DND-41 (cell line): ENCODE measurements around the gene HYKK.
A peak's percentile ranks its signal among the peaks of the same experiment; 100 is the strongest.

Experiments used
- ATAC-seq: fragments of 200-7000 bp; cut with Tn5 transposase; 3 replicates; pipeline ENCODE4 v1.9.1; 2021; ENCODE audit warnings: low read depth; ENCODE audit not compliant: insufficient read depth
- DNase-seq: peaks from one replicate; pipeline ENCODE4 v3.0.0-alpha.2; 2020
- H2AFZ ChIP-seq: 2 replicates; pipeline ENCODE4 v1.6.0; 2012; ENCODE audit warnings: low read depth, low read length
- H3K27ac ChIP-seq: 2 replicates; pipeline ENCODE4 v1.5.1; 2012; ENCODE audit warnings: low read length, inconsistent platforms
- H3K27me3 ChIP-seq: fragments of 200-600 bp; sonication (generic); 2 replicates; pipeline ENCODE4 v1.6.0; 2012; ENCODE audit warnings: low read length, mild to moderate bottlenecking, inconsistent platforms; ENCODE audit not compliant: insufficient read depth, poor library complexity
- H3K36me3 ChIP-seq: 2 replicates; pipeline ENCODE4 v1.5.1; 2012; ENCODE audit warnings: low read length, inconsistent platforms; ENCODE audit not compliant: insufficient read depth
- H3K4me1 ChIP-seq: 2 replicates; pipeline ENCODE4 v1.5.1; 2012; ENCODE audit warnings: mild to moderate bottlenecking, low read length; ENCODE audit not compliant: insufficient read depth
- H3K4me2 ChIP-seq: 2 replicates; pipeline ENCODE4 v1.6.0; 2012; ENCODE audit warnings: mild to moderate bottlenecking, moderate library complexity, low read length, inconsistent platforms; ENCODE audit not compliant: insufficient read depth
- H3K4me3 ChIP-seq, 2 experiments: fragments of 200-600 bp in 1 of 2; shearing (Covaris generic) in 1 of 2; 2 replicates each; pipeline ENCODE4 v1.5.1; 2012 to 2016; ENCODE audit warnings: inconsistent platforms in 2 of 2, low read length in 2 of 2, mild to moderate bottlenecking in 2 of 2, low read depth in 1 of 2, moderate library complexity in 1 of 2
- H3K79me2 ChIP-seq: 2 replicates; pipeline ENCODE4 v1.6.0; 2012; ENCODE audit warnings: low read length, inconsistent platforms; ENCODE audit not compliant: insufficient read depth
- H3K9ac ChIP-seq: 2 replicates; pipeline ENCODE4 v1.6.0; 2012; ENCODE audit warnings: low read depth, mild to moderate bottlenecking, inconsistent platforms, low read length, moderate library complexity
- H3K9me3 ChIP-seq: 2 replicates; pipeline ENCODE4 v1.5.1; 2012; ENCODE audit warnings: low read length, moderate library complexity, mild to moderate bottlenecking, inconsistent platforms; ENCODE audit not compliant: insufficient read depth, severe bottlenecking
- H4K20me1 ChIP-seq: 2 replicates; pipeline ENCODE4 v1.6.0; 2012; ENCODE audit warnings: low read length; ENCODE audit not compliant: insufficient read depth
- EZH2 ChIP-seq: IDR thresholded peaks from 3 replicates; pipeline ENCODE4 v1.6.1; 2012; ENCODE audit warnings: borderline replicate concordance, low read depth, mild to moderate bottlenecking, moderate library complexity, low read length, inconsistent platforms; ENCODE audit not compliant: severe bottlenecking
- TF ChIP-seq, protein P1 (sequence below): IDR thresholded peaks from 2 replicates; pipeline ENCODE4 v1.5.1; 2012; ENCODE audit warnings: borderline replicate concordance, low read length, moderate library complexity, mild to moderate bottlenecking; ENCODE audit not compliant: poor library complexity, severe bottlenecking; ENCODE audit errors: extremely low read depth

Gene HYKK

DNA sequence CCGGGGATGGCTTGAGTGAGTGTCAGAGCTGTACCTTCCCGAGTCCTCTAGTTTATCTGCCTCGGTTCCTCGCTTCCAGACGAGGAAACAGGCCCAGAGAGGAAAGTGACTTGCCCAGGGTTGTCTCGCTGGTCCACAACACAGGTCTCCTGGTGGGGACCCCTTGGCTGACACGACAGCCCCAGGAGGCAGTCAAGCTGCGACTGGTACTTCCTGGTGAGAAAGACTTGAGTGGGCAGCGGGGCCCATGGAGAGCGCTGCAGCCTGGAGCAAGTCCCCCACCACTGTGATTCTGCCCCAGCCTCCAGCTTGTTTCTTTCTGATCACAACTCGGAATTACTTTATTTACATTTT, 57.3 kb downstream of the HYKK start:
- Histone ChIP-seq H2AFZ (peak overlapping the region; percentile 81), H3K27me3 (peaks cover 6% of the 10 kb centered on the region), H3K9ac (peak overlapping the region; percentile 70), H3K4me1 (peaks cover 31% of the 10 kb centered on the region), H3K36me3 (no peaks in the 10 kb centered on the region), H3K27ac (no peak overlapping the region), H3K4me3 (peak overlapping the region in 1 of 2 experiments; percentile 85; a peak in 2 of 4 replicates), H3K9me3 (no peaks in the 10 kb centered on the region), H4K20me1 (no peaks in the 10 kb centered on the region), H3K79me2 (no peaks in the 10 kb centered on the region), H3K4me2 (peak overlapping the region; percentile 90)
- TF ChIP-seq, protein P1, sequence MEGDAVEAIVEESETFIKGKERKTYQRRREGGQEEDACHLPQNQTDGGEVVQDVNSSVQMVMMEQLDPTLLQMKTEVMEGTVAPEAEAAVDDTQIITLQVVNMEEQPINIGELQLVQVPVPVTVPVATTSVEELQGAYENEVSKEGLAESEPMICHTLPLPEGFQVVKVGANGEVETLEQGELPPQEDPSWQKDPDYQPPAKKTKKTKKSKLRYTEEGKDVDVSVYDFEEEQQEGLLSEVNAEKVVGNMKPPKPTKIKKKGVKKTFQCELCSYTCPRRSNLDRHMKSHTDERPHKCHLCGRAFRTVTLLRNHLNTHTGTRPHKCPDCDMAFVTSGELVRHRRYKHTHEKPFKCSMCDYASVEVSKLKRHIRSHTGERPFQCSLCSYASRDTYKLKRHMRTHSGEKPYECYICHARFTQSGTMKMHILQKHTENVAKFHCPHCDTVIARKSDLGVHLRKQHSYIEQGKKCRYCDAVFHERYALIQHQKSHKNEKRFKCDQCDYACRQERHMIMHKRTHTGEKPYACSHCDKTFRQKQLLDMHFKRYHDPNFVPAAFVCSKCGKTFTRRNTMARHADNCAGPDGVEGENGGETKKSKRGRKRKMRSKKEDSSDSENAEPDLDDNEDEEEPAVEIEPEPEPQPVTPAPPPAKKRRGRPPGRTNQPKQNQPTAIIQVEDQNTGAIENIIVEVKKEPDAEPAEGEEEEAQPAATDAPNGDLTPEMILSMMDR: no peak
- no peak for TF ChIP-seq EZH2
- DNase-seq: no peak
- ATAC-seq: no peak; the same call in 1 of the 3 replicates

DNA sequence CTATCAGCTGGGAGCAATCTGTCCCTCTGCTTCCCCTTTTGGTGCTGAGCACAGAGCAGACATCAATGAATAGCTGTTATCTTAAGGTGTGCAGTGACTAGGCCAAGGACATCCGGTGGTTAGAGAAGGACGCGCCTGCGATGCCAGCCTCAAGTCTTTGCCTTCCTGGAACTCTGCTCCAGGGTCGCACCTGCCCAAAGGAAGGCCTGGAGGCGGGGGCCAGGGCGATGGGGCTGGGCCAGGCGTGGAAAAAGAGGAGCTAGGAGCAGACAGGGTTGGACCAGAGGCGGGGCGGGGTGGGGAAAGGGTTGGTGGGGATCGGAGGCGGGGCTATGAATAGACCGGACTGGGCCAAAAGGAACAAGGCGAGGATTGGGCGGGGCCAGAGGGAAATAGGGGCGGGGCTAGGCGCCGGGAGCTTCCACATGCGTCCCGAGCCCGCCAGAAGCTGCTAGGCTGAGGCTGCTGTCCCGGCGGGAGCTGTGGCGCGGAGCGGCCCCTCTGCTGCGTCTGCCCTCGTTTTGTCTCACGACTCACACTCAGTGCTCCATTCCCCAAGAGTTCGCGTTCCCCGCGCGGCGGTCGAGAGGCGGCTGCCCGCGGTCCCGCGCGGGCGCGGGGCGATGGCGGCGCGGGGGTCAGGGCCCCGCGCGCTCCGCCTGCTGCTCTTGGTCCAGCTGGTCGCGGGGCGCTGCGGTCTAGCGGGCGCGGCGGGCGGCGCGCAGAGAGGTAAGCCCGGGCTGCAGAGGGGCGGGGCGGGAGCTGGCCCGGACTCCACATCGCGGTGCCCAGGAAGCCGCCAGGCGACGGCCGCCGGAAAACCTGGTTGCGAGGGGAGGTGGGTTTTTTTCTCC, 57.9 kb downstream of the HYKK start, which contains the start of gene CHRNA5:
Gene CHRNA5 (plus strand): TSS at position 424 of the 854 bp plus-strand sequence. CDS start 200 bp downstream, at position 624.
- Histone ChIP-seq H3K36me3 (no peaks in the 10 kb centered on the region), H3K9me3 (no peaks in the 10 kb centered on the region), H4K20me1 (no peaks in the 10 kb centered on the region), H3K27ac (peak within 1 kb of the TSS; percentile 40; the same call in 1 of the 2 replicates), H3K79me2 (no peaks in the 10 kb centered on the region), H3K4me1 (peaks cover 31% of the 10 kb centered on the region), H3K27me3 (peaks cover 6% of the 10 kb centered on the region), H3K4me3 (peak within 1 kb of the TSS; percentile 50 to 85; a peak in 3 of 4 replicates), H3K9ac (peak within 1 kb of the TSS; percentile 70), H3K4me2 (peak within 1 kb of the TSS; percentile 90), H2AFZ (peak within 1 kb of the TSS; percentile 81)
- peak; percentile 84 for ATAC-seq
- peak; percentile 85 for DNase-seq
- TF ChIP-seq EZH2: no peak
- TF ChIP-seq, protein P1: no peak

DNA sequence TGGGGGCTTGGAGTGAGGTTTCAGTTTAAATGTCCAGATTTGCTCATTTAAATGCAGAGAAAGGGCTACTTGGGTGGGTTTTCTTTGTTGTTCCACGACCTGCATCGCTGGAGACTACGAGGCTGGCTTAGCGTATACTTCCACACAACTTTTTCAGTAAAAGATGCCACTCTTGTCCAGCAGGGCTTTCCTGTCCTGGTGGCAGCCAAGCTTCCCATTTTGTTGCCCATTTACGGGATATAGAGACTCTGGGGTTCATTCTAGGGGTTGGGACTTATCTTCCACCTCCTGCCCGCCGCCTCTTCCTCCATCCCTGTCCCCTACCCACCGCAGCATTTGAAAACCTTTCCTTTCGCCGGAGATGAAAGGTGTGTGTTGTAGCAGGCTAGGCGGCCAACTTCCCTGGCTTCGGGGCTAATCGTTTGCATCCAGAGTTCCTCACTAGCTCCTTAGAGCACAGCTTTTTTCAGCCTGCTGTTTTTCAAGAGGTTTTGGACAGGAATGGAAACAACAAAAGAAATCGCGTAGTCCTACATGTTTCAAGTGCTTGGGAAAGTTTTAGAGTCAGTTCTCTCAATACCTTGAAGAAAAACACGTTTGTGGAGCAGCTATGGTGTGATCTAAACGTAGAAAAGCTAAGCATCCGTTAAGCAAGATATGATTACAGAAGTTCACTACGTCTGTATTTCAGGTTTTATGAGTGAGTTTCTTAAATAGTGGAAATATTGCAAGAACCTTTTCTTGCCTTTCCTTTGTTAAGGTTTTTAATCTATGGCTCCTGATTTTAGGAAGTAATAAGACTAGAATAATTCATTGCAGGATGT, 58.8 kb downstream of the HYKK start:
- DNase-seq (no peak), ATAC-seq (peak; percentile 17)

More for the DNA sequence above, 58.8 kb downstream of the HYKK start:
- Histone ChIP-seq H3K27me3 (peaks cover 6% of the 10 kb centered on the region), H2AFZ (peak overlapping the region; percentile 81), H4K20me1 (no peaks in the 10 kb centered on the region), H3K4me2 (peak overlapping the region; percentile 90), H3K4me3 (peak overlapping the region; percentile 50 to 85; a peak in 3 of 4 replicates), H3K9me3 (no peaks in the 10 kb centered on the region), H3K9ac (peak overlapping the region; percentile 70), H3K4me1 (peaks cover 31% of the 10 kb centered on the region), H3K36me3 (no peaks in the 10 kb centered on the region), H3K27ac (peak overlapping the region; percentile 40; the same call in 1 of the 2 replicates), H3K79me2 (no peaks in the 10 kb centered on the region)
- TF ChIP-seq, protein P1: no peak
- peak; percentile 28 for TF ChIP-seq EZH2
